Spleen (tissue), 11 donors: ENCODE measurements around the gene C10orf90. TPM values are rescaled to one million over a fixed set of nuclear protein-coding genes. Genes with fewer than 3 reads are reported as not detected.

ENCODE experiments used
- DNase-seq: peaks from one replicate; pipeline ENCODE4 v3.0.0-alpha.2; 2020
- H3K27ac ChIP-seq, 8 donors: fragments of 200-600 bp; sonication (generic) in 7 of 8; 1 replicate in 4 of 8; 2 replicates in 4 of 8; pipeline versions ENCODE4 v1.5.0 to v1.8.0; 2016 to 2021; ENCODE audit warnings: inconsistent platforms in 4 of 8, mild to moderate bottlenecking in 4 of 8, moderate library complexity in 1 of 8
- H3K27me3 ChIP-seq, 7 donors: fragments of 200-600 bp; sonication (generic) in 6 of 7; replicated peaks in 1 of 7; 1 replicate in 4 of 7; 2 replicates in 3 of 7; pipeline versions ENCODE4 v1.5.0 to v1.8.0; 2016 to 2021; ENCODE audit warnings: inconsistent platforms in 3 of 7, mild to moderate bottlenecking in 1 of 7
- H3K36me3 ChIP-seq, 6 donors: fragments of 200-600 bp; sonication (generic) in 5 of 6; 1 replicate in 4 of 6; 2 replicates in 2 of 6; pipeline versions ENCODE4 v1.5.0 to v1.8.0; 2016 to 2021; ENCODE audit warnings: inconsistent platforms in 2 of 6
- H3K4me1 ChIP-seq, 6 donors: fragments of 200-600 bp; sonication (generic) in 5 of 6; 1 replicate in 3 of 6; 2 replicates in 3 of 6; pipeline versions ENCODE4 v1.5.0 to v1.8.0; 2016 to 2021; ENCODE audit warnings: inconsistent platforms in 3 of 6
- H3K4me3 ChIP-seq, 8 donors: fragments of 200-600 bp; sonication (generic) in 7 of 8; 1 replicate in 4 of 8; 2 replicates in 4 of 8; pipeline versions ENCODE4 v1.5.0 to v1.8.0; 2016 to 2021; ENCODE audit warnings: inconsistent platforms in 4 of 8, mild to moderate bottlenecking in 4 of 8, moderate library complexity in 2 of 8
- H3K9me3 ChIP-seq, 8 donors: fragments of 200-600 bp; sonication (generic) in 7 of 8; 1 replicate in 4 of 8; 2 replicates in 4 of 8; pipeline versions ENCODE4 v1.5.0 to v1.8.0; 2016 to 2021; ENCODE audit warnings: inconsistent platforms in 4 of 8
- CTCF ChIP-seq, 11 experiments: fragments of 200-600 bp in 7 of 11; fragments of 450-650 bp in 4 of 11; sonication (generic) in 4 of 11; IDR thresholded peaks in 8 of 11; conservative IDR thresholded peaks in 3 of 11; 1 replicate in 7 of 11; 2 replicates in 4 of 11; pipeline versions ENCODE4 v1.4.0 to v1.8.0; 2016 to 2021; ENCODE audit warnings: antibody characterized with exemption in 11 of 11, inconsistent platforms in 4 of 11, mild to moderate bottlenecking in 1 of 11
- POLR2A ChIP-seq, 3 donors: fragments of 450-650 bp; IDR thresholded peaks; one replicate each; pipeline ENCODE4 v1.5.1; 2017; ENCODE audit warnings: antibody characterized with exemption in 3 of 3, mild to moderate bottlenecking in 1 of 3
- POLR2AphosphoS5 ChIP-seq, 3 donors: sonication (generic); formaldehyde crosslinking; IDR thresholded peaks; one replicate each; pipeline ENCODE4 v1.5.1; 2017; ENCODE audit warnings: antibody characterized with exemption in 3 of 3
- WGBS, 5 donors: extraction: QIAGEN DNeasy Blood & Tissue Kit in 3 of 5; methylation state at CpG; one replicate each; pipeline versions ENCODE4 v1.1.5 to v1.1.7; 2013 to 2018; 5-methylcytosine and 5-hydroxymethylcytosine counted together
- intact Hi-C: fragments of 100-400 bp; cut with DNase I; formaldehyde crosslinking; loops from one replicate; pipeline ENCODE4 v1.15.0; 2023; ENCODE audit warnings: low total_unique reads
- polyA plus RNA-seq, 3 donors: library from polyadenylated mRNA; stranded (reverse); fragments of 200-250 nt; gene quantifications; one replicate each; pipeline ENCODE4 v1.2.1, GENCODE V29; 2013
- total RNA-seq, 7 donors: library from RNA; depleted of rRNA in 3 of 7; stranded (reverse); fragments of >200 nt in 3 of 7; fragmentation: NEBNext Ultra II Directional in 4 of 7; extraction: Animal tissue kit (Norgen Biotek cat#: 25700) in 4 of 7; gene quantifications; one replicate each; pipeline versions ENCODE4 v1.1.0 to v1.2.1, GENCODE V29; 2016 to 2021
- donor health status: healthy with polysubstance abuse.
- donor health status: DM: no; HTN: no; CAD: no; lungs with moderate emphysema.
- donor health status: DM: no; HTN: no; CAD: no.
- donor health status: Bipolar disorder and iron deficiency.
- donor health status: healthy.
- donor health status: DM: no; HTN: no; CAD: no.
- donor health status: DM: yes; HTN: yes; CAD: no.

Gene C10orf90
- total and polyA plus RNA-seq, 10 donors, result 0.05 to 0.06 TPM; not detected in 8

GRCh38 chr10:126397156-126397555 is 273.3 kb downstream of the C10orf90 start:
- intact Hi-C loops, result no loop called here
- DNase-seq, result no peak
- Histone ChIP-seq H3K9me3 (peaks cover 0 to 5% (median 0%) of the 10 kb centered on the region in 8 donors), H3K4me1 (no peaks in the 10 kb centered on the region), H3K4me3 (no peak overlapping the region), H3K36me3 (no peaks in the 10 kb centered on the region), H3K27ac (no peak overlapping the region), H3K27me3 (no peaks in the 10 kb centered on the region)
- WGBS, 5 donors, result 81 to 88% (median 82%) methylated on average over 3 of the region's 3 CpGs
- TF ChIP-seq POLR2AphosphoS5 (IDR thresholded peaks at IDR 0.05) (no peak), POLR2A (IDR thresholded peaks at IDR 0.05) (no peak), CTCF (IDR thresholded peaks at IDR 0.05 in 8 of 11, conservative IDR thresholded peaks at IDR 0.05 in 3 of 11) (no peak)

DNA sequence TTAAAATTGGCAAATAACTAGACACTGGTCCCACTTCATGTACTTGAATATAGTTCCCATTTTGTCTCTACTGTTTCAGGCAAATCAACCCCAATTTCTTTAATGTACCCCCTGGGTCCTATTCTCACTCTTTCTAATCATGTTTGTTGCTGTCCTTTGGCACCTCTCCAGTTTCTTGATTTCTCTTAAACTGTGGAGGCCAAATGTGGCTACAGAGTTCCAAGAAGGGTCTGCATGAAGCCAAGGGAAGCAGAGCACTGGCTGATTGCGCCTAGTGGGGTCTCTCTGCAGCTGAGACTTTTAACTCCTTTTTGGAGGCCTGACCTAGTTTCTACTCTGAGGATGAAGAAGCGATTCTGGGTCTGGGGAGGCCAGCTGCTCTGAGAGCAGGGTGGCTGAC is 275.5 kb downstream of the C10orf90 start:
- H3K27ac ChIP-seq, result no peak overlapping the region
- whole genome bisulfite sequencing, 5 donors, result 81 to 92% (median 87%) methylated on average over 2 of the region's 2 CpGs
- peaks cover 0 to 7% (median 0%) of the 10 kb centered on the region in 6 donors for H3K4me1 ChIP-seq
- H3K27me3 ChIP-seq, result peaks cover 0 to 7% (median 0%) of the 10 kb centered on the region in 7 donors
- intact Hi-C loops, result no loop called here
- DNase-seq, result no peak
- no peak overlapping the region for H3K4me3 ChIP-seq
- no peaks in the 10 kb centered on the region for H3K36me3 ChIP-seq
- TF ChIP-seq POLR2A (IDR thresholded peaks at IDR 0.05) (no peak), CTCF (IDR thresholded peaks at IDR 0.05 in 8 of 11, conservative IDR thresholded peaks at IDR 0.05 in 3 of 11) (no peak), POLR2AphosphoS5 (IDR thresholded peaks at IDR 0.05) (no peak)
- peaks cover 0 to 5% (median 0%) of the 10 kb centered on the region in 8 donors for H3K9me3 ChIP-seq

- Histone ChIP-seq H3K9me3 (peaks cover 0 to 5% (median 0%) of the 10 kb centered on the region in 8 donors), H3K27ac (no peak overlapping the region), H3K36me3 (no peaks in the 10 kb centered on the region), H3K4me3 (no peak overlapping the region), H3K4me1 (peaks cover 0 to 14% (median 4%) of the 10 kb centered on the region in 6 donors), H3K27me3 (peaks cover 0 to 20% (median 13%) of the 10 kb centered on the region in 7 donors)
- no peak for TF ChIP-seq POLR2AphosphoS5 (IDR thresholded peaks at IDR 0.05)
- TF ChIP-seq CTCF (IDR thresholded peaks at IDR 0.05 in 8 of 11, conservative IDR thresholded peaks at IDR 0.05 in 3 of 11), result no peak
- no peak for TF ChIP-seq POLR2A (IDR thresholded peaks at IDR 0.05)
- DNase-seq, result no peak
- 77 to 83% (median 81%) methylated on average over 4 of the region's 4 CpGs for WGBS, 5 donors
- intact Hi-C loops, result no loop called here
These were observed 277.4 kb downstream of the C10orf90 start for GRCh38 chr10:126393076-126393475.

DNA sequence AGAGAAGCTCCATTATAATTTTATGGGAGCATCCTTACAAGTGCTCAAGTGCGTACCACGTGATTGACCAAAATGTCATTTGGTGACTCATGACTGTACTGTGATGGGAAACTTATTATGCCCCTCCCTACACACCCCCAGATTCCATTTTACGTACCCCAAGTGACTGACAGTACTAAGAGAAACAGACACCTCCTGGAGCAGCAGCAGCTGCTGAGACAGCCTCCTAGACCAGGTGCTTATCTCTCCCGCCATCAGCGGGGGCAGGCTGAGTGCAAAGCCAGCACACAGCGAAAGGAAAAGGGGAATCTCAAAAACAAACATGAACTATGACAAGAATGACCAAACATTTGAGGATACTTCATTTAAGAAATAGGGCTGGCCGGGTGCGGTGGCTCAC is 278.0 kb downstream of the C10orf90 start:
- no peak overlapping the region for H3K4me3 ChIP-seq
- DNase-seq, result no peak
- peaks cover 0 to 26% (median 19%) of the 10 kb centered on the region in 7 donors for H3K27me3 ChIP-seq
- 76 to 84% (median 79%) methylated on average over 8 of the region's 8 CpGs for WGBS, 5 donors
- TF ChIP-seq POLR2AphosphoS5 (IDR thresholded peaks at IDR 0.05), result no peak
- TF ChIP-seq CTCF (IDR thresholded peaks at IDR 0.05 in 8 of 11, conservative IDR thresholded peaks at IDR 0.05 in 3 of 11), result no peak
- no peak for TF ChIP-seq POLR2A (IDR thresholded peaks at IDR 0.05)
- peaks cover 2 to 20% (median 10%) of the 10 kb centered on the region in 6 donors for H3K4me1 ChIP-seq
- no peak overlapping the region for H3K27ac ChIP-seq
- no peaks in the 10 kb centered on the region for H3K36me3 ChIP-seq
- intact Hi-C loops, result no loop called here
- peaks cover 0 to 5% (median 0%) of the 10 kb centered on the region in 8 donors for H3K9me3 ChIP-seq
